HG02571 (cell line): Measurements from ENCODE around the gene NOMO2.
"Not testable (repeated sequence)": the region's sequence is repeated elsewhere in the genome, so short reads cannot be mapped to it uniquely, and the experiment has no call there.

Experiments used
- ATAC-seq: cut with Tn5 transposase; IDR thresholded peaks from one replicate; pipeline ENCODE4 v1.9.1; 2021; ENCODE audit warnings: mild to moderate bottlenecking, moderate library complexity; ENCODE audit not compliant: unreplicated experiment

Gene NOMO2

GRCh38 chr16:18561727-18562314, at the start of gene NOMO2:
NOMO2 (minus strand) TSS chr16:18562097; CDS start chr16:18562040, 57 bp downstream.
- ATAC-seq = peak; percentile 88

- not testable (repeated sequence) for ATAC-seq
Observed at GRCh38 chr16:18610147-18610803, 48.4 kb upstream of the NOMO2 start.

- ATAC-seq = not testable (repeated sequence)
Observed at GRCh38 chr16:18608271-18608670, 46.4 kb upstream of the NOMO2 start.

- not testable (repeated sequence) for ATAC-seq
Observed at GRCh38 chr16:18603572-18604246, 41.8 kb upstream of the NOMO2 start.

GRCh38 chr16:18598582-18598981, 36.7 kb upstream of the NOMO2 start:
- ATAC-seq = not testable (repeated sequence)

- ATAC-seq = not testable (repeated sequence)
Observed at GRCh38 chr16:18597734-18598133, 35.8 kb upstream of the NOMO2 start.

GRCh38 chr16:18597319-18597718, 35.4 kb upstream of the NOMO2 start:
- not testable (repeated sequence) for ATAC-seq

- not testable (repeated sequence) for ATAC-seq
Observed at GRCh38 chr16:18595796-18596195, 33.9 kb upstream of the NOMO2 start.

- not testable (repeated sequence) for ATAC-seq
Observed at GRCh38 chr16:18594880-18595279, 33.0 kb upstream of the NOMO2 start.

GRCh38 chr16:18593904-18594303, 32.0 kb upstream of the NOMO2 start:
- ATAC-seq = not testable (repeated sequence)

GRCh38 chr16:18592982-18593381, 31.1 kb upstream of the NOMO2 start:
- ATAC-seq = not testable (repeated sequence)

- not testable (repeated sequence) for ATAC-seq
Observed at GRCh38 chr16:18591908-18592307, 30.0 kb upstream of the NOMO2 start.

GRCh38 chr16:18591441-18591840, 29.5 kb upstream of the NOMO2 start:
- ATAC-seq = not testable (repeated sequence)

GRCh38 chr16:18589806-18590205, 27.9 kb upstream of the NOMO2 start:
- not testable (repeated sequence) for ATAC-seq

- not testable (repeated sequence) for ATAC-seq
Observed at GRCh38 chr16:18586560-18587540, 25.0 kb upstream of the NOMO2 start.

- ATAC-seq = not testable (repeated sequence)
Observed at GRCh38 chr16:18585789-18586188, 23.9 kb upstream of the NOMO2 start.

GRCh38 chr16:18582902-18583301, 21.0 kb upstream of the NOMO2 start:
- no peak for ATAC-seq

- ATAC-seq = not testable (repeated sequence)
Observed at GRCh38 chr16:18580396-18580795, 18.5 kb upstream of the NOMO2 start.

GRCh38 chr16:18579261-18579660, 17.4 kb upstream of the NOMO2 start:
- not testable (repeated sequence) for ATAC-seq

GRCh38 chr16:18577942-18578341, 16.0 kb upstream of the NOMO2 start:
- not testable (repeated sequence) for ATAC-seq

GRCh38 chr16:18575945-18576344, 14.0 kb upstream of the NOMO2 start:
- not testable (repeated sequence) for ATAC-seq
